SU-DHL-6 (cell line): ENCODE results near the gene JPT1.

Experiments
- H2AFZ ChIP-seq: fragments of 200-600 bp; sonication (generic); 2 replicates; pipeline ENCODE4 v1.6.1; 2014; ENCODE audit warnings: low read depth, mild to moderate bottlenecking, moderate library complexity, mixed read lengths, antibody characterized with exemption, low read length; ENCODE audit not compliant: severe bottlenecking
- H3F3A ChIP-seq: fragments of 200-600 bp; shearing (Covaris generic); 2 replicates; pipeline ENCODE4 v1.6.0; 2016; ENCODE audit warnings: antibody characterized with exemption, mild to moderate bottlenecking; ENCODE audit not compliant: insufficient read depth
- H3K27ac ChIP-seq: fragments of 200-600 bp; sonication (generic); 2 replicates; pipeline ENCODE4 v1.5.1; 2016; ENCODE audit warnings: low read depth, mild to moderate bottlenecking, low read length, moderate library complexity, mixed read lengths
- H3K27me3 ChIP-seq: fragments of 200-600 bp; sonication (generic), shearing (Covaris generic); 2 replicates; pipeline ENCODE4 v1.6.0; 2014; ENCODE audit warnings: mild to moderate bottlenecking, low read length
- H3K36me3 ChIP-seq: fragments of 200-600 bp; sonication (generic); 2 replicates; pipeline ENCODE4 v1.6.1; 2014; ENCODE audit warnings: mild to moderate bottlenecking, low read length, mixed read lengths
- H3K4me2 ChIP-seq: fragments of 300-600, 200-600 bp; shearing (Covaris generic), sonication (generic); 2 replicates; pipeline ENCODE4 v1.6.0; 2014; ENCODE audit warnings: low read length, low read depth, mild to moderate bottlenecking; ENCODE audit not compliant: poor library complexity, severe bottlenecking
- H3K4me3 ChIP-seq: fragments of 200-600 bp; sonication (generic); 2 replicates; pipeline ENCODE4 v1.5.1; 2014; ENCODE audit warnings: antibody characterized with exemption, low read length, mild to moderate bottlenecking, mixed read lengths; ENCODE audit not compliant: insufficient read depth, poor library complexity, severe bottlenecking
- H3K79me2 ChIP-seq: fragments of 200-600 bp; sonication (generic); 2 replicates; pipeline ENCODE4 v1.6.1; 2014; ENCODE audit warnings: mild to moderate bottlenecking, low read length, moderate library complexity; ENCODE audit not compliant: insufficient read depth
- H3K9ac ChIP-seq: fragments of 200-600 bp; sonication (generic); 2 replicates; pipeline ENCODE4 v1.7.0; 2014; ENCODE audit warnings: mild to moderate bottlenecking, low read length
- H3K9me2 ChIP-seq: fragments of 200-600 bp; sonication (generic); replicated peaks from 2 replicates; pipeline ENCODE4 v1.6.1; 2014; ENCODE audit warnings: low read length; ENCODE audit not compliant: insufficient read depth
- H3K9me3 ChIP-seq: fragments of 200-600 bp; sonication (generic); 2 replicates; pipeline ENCODE4 v1.6.1; 2014; ENCODE audit warnings: low read length, mixed read lengths; ENCODE audit not compliant: insufficient read depth
- H4K20me1 ChIP-seq: fragments of 200-600 bp; sonication (generic); 2 replicates; pipeline ENCODE4 v1.6.1; 2014; ENCODE audit warnings: low read depth, mild to moderate bottlenecking, antibody characterized with exemption, low read length, moderate library complexity, mixed read lengths
- CTCF ChIP-seq: fragments of 200-600 bp; sonication (generic); IDR thresholded peaks from one replicate; pipeline ENCODE4 v1.5.1; 2017; ENCODE audit warnings: antibody characterized with exemption, mild to moderate bottlenecking, low read length, moderate library complexity; ENCODE audit not compliant: insufficient read depth, poor library complexity, severe bottlenecking
- EZH2phosphoT487 ChIP-seq: fragments of 200-600 bp; sonication (generic), shearing (Covaris generic); conservative IDR thresholded peaks from 2 replicates; pipeline ENCODE4 v1.6.1; 2018; ENCODE audit warnings: mild to moderate bottlenecking, antibody characterized with exemption, low read length, moderate library complexity, mixed read lengths

The JPT1 gene

GRCh38 chr17:75113798-75114551 is 40.3 kb downstream of the JPT1 start:
- H3F3A ChIP-seq = peaks cover 12% of the 10 kb centered on the region; the same call in 1 of the 2 replicates
- H3K9ac ChIP-seq = peak overlapping the region; percentile 56
- peak overlapping the region; percentile 35 for H3K4me3 ChIP-seq
- no peaks in the 10 kb centered on the region for H3K27me3 ChIP-seq
- peak; percentile 86 for TF ChIP-seq CTCF
- TF ChIP-seq EZH2phosphoT487 = no peak
- 0 out of 2 replicates have a peak, but pooled peaks cover 8% of the 10 kb centered on the region for H3K79me2 ChIP-seq
- H3K36me3 ChIP-seq = no peaks in the 10 kb centered on the region
- H3K27ac ChIP-seq = peak overlapping the region; percentile 37; the same call in 1 of the 2 replicates
- peak overlapping the region; percentile 52 for H2AFZ ChIP-seq
- peak overlapping the region; percentile 67 for H3K4me2 ChIP-seq
- no peaks in the 10 kb centered on the region for H4K20me1 ChIP-seq
- no peaks in the 10 kb centered on the region for H3K9me2 ChIP-seq
- H3K9me3 ChIP-seq = no peaks in the 10 kb centered on the region

- Histone ChIP-seq H3K27ac (peak overlapping the region; percentile 28; the same call in 1 of the 2 replicates), H3K9ac (no peak overlapping the region), H3K4me2 (peak overlapping the region; percentile 36), H3K79me2 (0 out of 2 replicates have a peak, but pooled peaks cover 8% of the 10 kb centered on the region), H3F3A (peaks cover 16% of the 10 kb centered on the region; the same call in 1 of the 2 replicates), H3K9me3 (no peaks in the 10 kb centered on the region), H4K20me1 (no peaks in the 10 kb centered on the region), H3K36me3 (no peaks in the 10 kb centered on the region), H3K4me3 (no peak overlapping the region), H3K9me2 (no peaks in the 10 kb centered on the region), H2AFZ (no peak overlapping the region), H3K27me3 (no peaks in the 10 kb centered on the region)
- no peak for TF ChIP-seq EZH2phosphoT487
- TF ChIP-seq CTCF = no peak
Measured at GRCh38 chr17:75111777-75112335, 42.5 kb downstream of the JPT1 start.

- TF ChIP-seq CTCF (no peak), EZH2phosphoT487 (no peak)
- Histone ChIP-seq H3F3A (peaks cover 16% of the 10 kb centered on the region; the same call in 1 of the 2 replicates), H3K79me2 (0 out of 2 replicates have a peak, but pooled peaks cover 8% of the 10 kb centered on the region), H3K9me2 (no peaks in the 10 kb centered on the region), H3K9me3 (no peaks in the 10 kb centered on the region), H3K4me2 (peak overlapping the region; percentile 64), H3K27me3 (no peaks in the 10 kb centered on the region), H3K9ac (peak overlapping the region; percentile 60), H3K36me3 (no peaks in the 10 kb centered on the region), H4K20me1 (no peaks in the 10 kb centered on the region), H2AFZ (peak overlapping the region; percentile 72), H3K4me3 (peak overlapping the region; percentile 63), H3K27ac (no peak overlapping the region)
Measured at GRCh38 chr17:75110234-75110937, 43.9 kb downstream of the JPT1 start.
